Large intestine (tissue), 12 donors: ENCODE measurements around the gene POMGNT2. TPM values are rescaled to one million over a fixed set of nuclear protein-coding genes. Genes with fewer than 3 reads are reported as not detected.
A peak's percentile ranks its signal among the peaks of the same experiment; 100 is the strongest.

Experiments
- DNase-seq, 2 donors: peaks; one replicate each; pipeline versions ENCODE4 v3.0.0 to v3.0.0-alpha.2; 2013
- H3K27ac ChIP-seq: one replicate; pipeline ENCODE4 v1.5.1; 2013; ENCODE audit warnings: low read length
- H3K27me3 ChIP-seq: 2 replicates; pipeline ENCODE4 v1.6.1; 2013; ENCODE audit warnings: low read length; ENCODE audit not compliant: control insufficient read depth, insufficient read depth
- H3K36me3 ChIP-seq: 2 replicates; pipeline ENCODE4 v1.6.1; 2013; ENCODE audit warnings: low read length; ENCODE audit not compliant: control insufficient read depth, insufficient read depth
- H3K4me1 ChIP-seq: one replicate; pipeline ENCODE4 v1.6.1; 2013; ENCODE audit warnings: low read length; ENCODE audit not compliant: control insufficient read depth, insufficient read depth
- H3K4me3 ChIP-seq: one replicate; pipeline ENCODE4 v1.5.1; 2013; ENCODE audit warnings: low read length
- H3K9me3 ChIP-seq: one replicate; pipeline ENCODE4 v1.6.1; 2013; ENCODE audit warnings: mild to moderate bottlenecking, low read depth, low read length, moderate library complexity; ENCODE audit not compliant: control insufficient read depth
- WGBS: methylation state at CpG from one replicate; pipeline ENCODE4 v1.1.5; 2013; ENCODE audit warnings: low lambda C conversion rate; ENCODE audit not compliant: insufficient coverage; 5-methylcytosine and 5-hydroxymethylcytosine counted together
- long read RNA-seq, 11 donors: transcript quantifications; one replicate each; lab custom pipeline, GENCODE V29; 2026
- polyA plus RNA-seq: library from polyadenylated mRNA; unstranded; fragments of 120-200 nt; gene quantifications from one replicate; pipeline ENCODE4 v1.2.1, GENCODE V29; 2013

POMGNT2 gene
- 13.5 TPM for polyA plus RNA-seq
- long read RNA-seq, donor 1, partial matches to known transcripts, result 0 of 2 reads
- long read RNA-seq, donor 1, other reads (novel, unspliced or antisense), result 0 of 2 reads
- long read RNA-seq, donor 2, transcript POMGNT2-201 (2 exons, 2,544 nt), result major isoform, 6 of 6 reads
- long read RNA-seq, donor 2, partial matches to known transcripts, result 0 of 6 reads
- long read RNA-seq, donor 2, other reads (novel, unspliced or antisense), result 0 of 6 reads
- long read RNA-seq, donor 3, result 0 reads
- long read RNA-seq, donor 4, result 0 reads
- long read RNA-seq, donor 5, transcript POMGNT2-201 (2 exons, 2,544 nt), result major isoform, 7 of 9 reads
- long read RNA-seq, donor 5, partial matches to known transcripts, result 0 of 9 reads
- long read RNA-seq, donor 5, other reads (novel, unspliced or antisense), result 0 of 9 reads
- long read RNA-seq, donor 6, transcript POMGNT2-201 (2 exons, 2,544 nt), result major isoform, 5 of 5 reads
- long read RNA-seq, donor 6, partial matches to known transcripts, result 0 of 5 reads
- long read RNA-seq, donor 6, other reads (novel, unspliced or antisense), result 0 of 5 reads
- long read RNA-seq, donor 7, partial matches to known transcripts, result 0 of 2 reads
- long read RNA-seq, donor 7, other reads (novel, unspliced or antisense), result 0 of 2 reads
- long read RNA-seq, donor 8, transcript POMGNT2-201 (2 exons, 2,544 nt), result major isoform, 8 of 8 reads
- long read RNA-seq, donor 8, partial matches to known transcripts, result 0 of 8 reads
- long read RNA-seq, donor 8, other reads (novel, unspliced or antisense), result 0 of 8 reads
- long read RNA-seq, donor 9, transcript POMGNT2-201 (2 exons, 2,544 nt), result major isoform, 8 of 8 reads
- long read RNA-seq, donor 9, partial matches to known transcripts, result 0 of 8 reads
- long read RNA-seq, donor 9, other reads (novel, unspliced or antisense), result 0 of 8 reads
- long read RNA-seq, donor 10, partial matches to known transcripts, result 0 of 4 reads
- long read RNA-seq, donor 10, other reads (novel, unspliced or antisense), result 0 of 4 reads
- long read RNA-seq, donor 11, partial matches to known transcripts, result 0 of 2 reads
- long read RNA-seq, donor 11, other reads (novel, unspliced or antisense), result 0 of 2 reads

- Histone ChIP-seq H3K4me1 (peaks cover 2% of the 10 kb centered on the region), H3K9me3 (no peaks in the 10 kb centered on the region), H3K27me3 (no peaks in the 10 kb centered on the region), H3K4me3 (peak within 1 kb of the TSS; percentile 64), H3K36me3 (no peaks in the 10 kb centered on the region), H3K27ac (no peak within 1 kb of the TSS)
- WGBS, result no CpG with 5 or more reads among the region's 71 CpGs
- DNase-seq, result peak; percentile 87 to 91
These were observed at the start of gene POMGNT2 for GRCh38 chr3:43105596-43106292. TSS of gene POMGNT2 (minus strand) at chr3:43106079. CDS start at chr3:43081431, 24,648 bp downstream.

GRCh38 chr3:43154980-43155379, 49.1 kb upstream of the POMGNT2 start:
- no peak overlapping the region for H3K27ac ChIP-seq
- no peak overlapping the region for H3K4me3 ChIP-seq
- DNase-seq, result no peak
- H3K9me3 ChIP-seq, result no peaks in the 10 kb centered on the region
- H3K4me1 ChIP-seq, result no peaks in the 10 kb centered on the region
- WGBS, result no CpG with 5 or more reads among the region's 5 CpGs
- no peaks in the 10 kb centered on the region for H3K36me3 ChIP-seq
- H3K27me3 ChIP-seq, result peaks cover 5% of the 10 kb centered on the region

- Histone ChIP-seq H3K9me3 (no peaks in the 10 kb centered on the region), H3K4me3 (no peak overlapping the region), H3K4me1 (no peaks in the 10 kb centered on the region), H3K27me3 (peaks cover 5% of the 10 kb centered on the region), H3K36me3 (no peaks in the 10 kb centered on the region), H3K27ac (peak overlapping the region; percentile 11)
- no CpG with 5 or more reads among the region's 19 CpGs for WGBS
- DNase-seq, result no peak
These were observed 47.6 kb upstream of the POMGNT2 start for GRCh38 chr3:43153216-43154083.

GRCh38 chr3:43152649-43153048, 46.8 kb upstream of the POMGNT2 start:
- Histone ChIP-seq H3K4me1 (no peaks in the 10 kb centered on the region), H3K36me3 (no peaks in the 10 kb centered on the region), H3K27me3 (peaks cover 3% of the 10 kb centered on the region), H3K9me3 (no peaks in the 10 kb centered on the region), H3K27ac (no peak overlapping the region), H3K4me3 (no peak overlapping the region)
- WGBS, result no CpG with 5 or more reads among the region's 5 CpGs
- no peak for DNase-seq

- Histone ChIP-seq H3K27me3 (no peaks in the 10 kb centered on the region), H3K27ac (no peak overlapping the region), H3K36me3 (no peaks in the 10 kb centered on the region), H3K9me3 (no peaks in the 10 kb centered on the region), H3K4me1 (no peaks in the 10 kb centered on the region), H3K4me3 (no peak overlapping the region)
- DNase-seq, result no peak
These were observed 42.2 kb upstream of the POMGNT2 start for GRCh38 chr3:43148033-43148432.

GRCh38 chr3:43146599-43146998, 40.7 kb upstream of the POMGNT2 start:
- Histone ChIP-seq H3K27me3 (no peaks in the 10 kb centered on the region), H3K4me1 (no peaks in the 10 kb centered on the region), H3K9me3 (no peaks in the 10 kb centered on the region), H3K36me3 (no peaks in the 10 kb centered on the region), H3K27ac (no peak overlapping the region), H3K4me3 (no peak overlapping the region)
- WGBS, result no CpG with 5 or more reads among the region's 1 CpG
- no peak for DNase-seq

GRCh38 chr3:43144761-43145490, 39.0 kb upstream of the POMGNT2 start:
- no peaks in the 10 kb centered on the region for H3K9me3 ChIP-seq
- WGBS, result 87% methylated on average over 3 of the region's 7 CpGs

GRCh38 chr3:43142472-43142871, 36.6 kb upstream of the POMGNT2 start:
- no peaks in the 10 kb centered on the region for H3K4me1 ChIP-seq
- no peak overlapping the region for H3K4me3 ChIP-seq
- H3K27me3 ChIP-seq, result no peaks in the 10 kb centered on the region
- no peaks in the 10 kb centered on the region for H3K9me3 ChIP-seq
- DNase-seq, result no peak
- no CpG with 5 or more reads among the region's 3 CpGs for WGBS
- no peak overlapping the region for H3K27ac ChIP-seq
- no peaks in the 10 kb centered on the region for H3K36me3 ChIP-seq

More at GRCh38 chr3:43144761-43145490, 39.0 kb upstream of the POMGNT2 start:
- DNase-seq, result no peak
- H3K36me3 ChIP-seq, result no peaks in the 10 kb centered on the region
- H3K27me3 ChIP-seq, result no peaks in the 10 kb centered on the region
- no peak overlapping the region for H3K4me3 ChIP-seq
- no peak overlapping the region for H3K27ac ChIP-seq
- H3K4me1 ChIP-seq, result no peaks in the 10 kb centered on the region
